ENCODE measurements around the gene PEPD.

PEPD gene

DNA sequence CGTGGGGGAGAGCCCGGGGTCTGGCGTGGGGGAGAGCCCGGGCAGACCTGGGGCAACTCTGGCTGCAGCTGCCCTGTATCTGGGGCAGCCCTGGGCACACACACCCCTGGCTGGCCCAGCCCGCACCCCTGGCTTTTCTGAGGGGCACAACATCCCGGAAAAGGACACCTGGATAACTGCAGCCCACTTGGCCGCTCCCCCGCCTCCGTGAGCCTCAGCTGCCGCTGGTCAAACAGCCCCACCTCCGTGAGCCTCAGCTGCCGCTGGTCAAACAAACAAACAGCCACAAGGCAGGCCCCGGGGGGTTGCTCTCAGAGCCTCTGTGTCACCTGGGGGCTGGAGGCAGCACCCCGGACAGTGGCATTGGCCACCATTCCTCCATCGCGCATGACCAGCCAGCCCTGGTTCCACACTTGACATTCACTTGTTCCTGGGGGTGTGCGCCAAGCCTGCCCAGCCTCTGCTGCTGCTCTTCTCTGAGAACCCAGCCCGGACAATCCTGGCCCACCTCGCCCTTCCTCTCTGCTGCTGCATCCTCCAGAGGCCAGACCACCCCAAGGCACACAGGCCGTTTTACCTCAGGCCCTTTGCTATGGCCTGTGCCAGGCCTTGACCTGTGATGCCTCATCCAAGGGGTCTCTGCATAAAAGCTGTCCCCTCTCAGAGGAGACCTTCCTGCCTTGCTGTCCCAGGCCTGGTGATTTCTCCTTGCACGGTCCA lies 128.1 kb downstream of the PEPD start:
- no peak for DNase-seq

DNA sequence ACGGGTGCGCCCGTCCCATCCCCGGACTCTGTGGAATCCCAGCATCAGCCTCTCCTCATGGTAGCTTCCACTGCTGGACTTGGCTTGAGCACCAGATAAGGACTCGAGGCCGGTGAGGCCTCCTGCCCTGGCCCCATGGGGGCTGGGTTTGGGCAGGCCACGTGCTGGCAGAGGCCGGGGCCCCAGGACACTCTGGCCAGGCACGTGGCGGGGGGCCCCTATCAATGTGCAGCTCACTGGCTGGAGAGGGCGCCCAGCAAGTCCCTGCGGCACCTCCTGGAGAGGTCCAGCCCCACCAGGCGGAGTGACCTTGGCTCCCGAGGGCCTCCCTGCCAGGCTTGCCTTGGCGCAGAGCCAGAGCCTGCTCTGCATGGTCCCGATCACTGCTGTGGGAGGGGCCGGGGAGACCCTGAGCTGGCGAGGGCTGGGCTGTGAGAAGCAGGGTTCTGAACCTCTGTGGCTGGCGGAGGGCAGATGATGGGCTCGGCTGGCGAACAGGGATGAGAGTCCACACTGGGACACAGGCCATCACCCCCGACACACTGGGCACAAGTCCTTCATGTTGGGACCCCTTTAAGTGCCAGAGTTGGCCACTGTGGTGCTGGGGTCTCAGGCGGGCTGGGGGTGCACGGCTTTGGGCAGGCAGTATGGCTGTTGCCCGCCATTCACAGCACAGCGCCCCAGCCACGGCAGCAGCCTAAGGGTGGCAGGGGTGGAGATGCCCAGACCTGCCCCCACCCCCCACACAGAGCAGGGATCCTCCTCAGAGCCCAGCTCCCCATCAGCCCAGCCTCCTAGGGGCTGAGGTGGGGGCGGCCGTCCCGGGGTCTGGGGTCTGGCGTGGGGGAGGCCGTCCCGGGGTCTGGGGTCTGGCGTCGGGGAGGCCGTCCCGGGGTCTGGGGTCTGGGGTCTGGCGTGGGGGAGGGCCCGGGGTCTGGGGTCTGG lies 129.0 kb downstream of the PEPD start:
- DNase-seq, result no peak

GRCh38 chr19:33391631-33392249 lies 129.9 kb downstream of the PEPD start:
- no peak for DNase-seq

DNA sequence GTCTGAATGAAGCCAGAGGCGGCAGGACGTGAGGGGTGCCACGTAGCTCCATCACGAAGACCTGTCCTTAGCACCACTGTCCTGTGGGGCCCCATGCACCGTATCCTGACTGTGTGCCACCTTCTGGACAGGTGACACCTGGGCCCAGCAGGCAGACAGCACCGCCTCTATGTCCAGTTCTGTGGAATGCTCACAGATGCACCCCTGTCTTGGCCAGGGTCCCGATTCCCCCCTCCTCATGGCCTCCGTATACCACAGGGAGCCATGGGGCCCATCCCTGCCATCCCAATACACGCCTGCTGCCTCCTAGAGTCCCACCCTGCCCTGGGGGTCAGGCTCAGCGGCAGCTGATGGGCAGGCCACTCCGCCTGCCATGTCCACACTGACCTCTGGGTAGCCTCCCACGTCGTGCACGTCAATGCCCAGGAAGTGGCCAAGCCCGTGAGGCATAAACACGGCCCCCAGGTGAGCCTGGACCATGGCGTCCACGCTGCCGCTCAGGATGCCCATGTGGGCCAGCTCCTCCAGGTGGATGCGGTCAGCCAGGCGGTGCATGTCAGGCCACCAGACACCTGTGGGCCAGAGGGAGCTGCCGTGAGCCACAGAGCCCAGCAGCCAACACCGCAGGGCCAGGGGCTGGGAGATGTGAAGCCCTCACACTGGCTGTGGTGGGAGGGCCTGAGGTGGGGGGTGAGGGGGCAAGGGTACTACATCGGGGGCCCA lies 130.5 kb downstream of the PEPD start:
- DNase-seq, result no peak

- no peak for DNase-seq
These were observed 131.3 kb downstream of the PEPD start for GRCh38 chr19:33390101-33390907.

DNA sequence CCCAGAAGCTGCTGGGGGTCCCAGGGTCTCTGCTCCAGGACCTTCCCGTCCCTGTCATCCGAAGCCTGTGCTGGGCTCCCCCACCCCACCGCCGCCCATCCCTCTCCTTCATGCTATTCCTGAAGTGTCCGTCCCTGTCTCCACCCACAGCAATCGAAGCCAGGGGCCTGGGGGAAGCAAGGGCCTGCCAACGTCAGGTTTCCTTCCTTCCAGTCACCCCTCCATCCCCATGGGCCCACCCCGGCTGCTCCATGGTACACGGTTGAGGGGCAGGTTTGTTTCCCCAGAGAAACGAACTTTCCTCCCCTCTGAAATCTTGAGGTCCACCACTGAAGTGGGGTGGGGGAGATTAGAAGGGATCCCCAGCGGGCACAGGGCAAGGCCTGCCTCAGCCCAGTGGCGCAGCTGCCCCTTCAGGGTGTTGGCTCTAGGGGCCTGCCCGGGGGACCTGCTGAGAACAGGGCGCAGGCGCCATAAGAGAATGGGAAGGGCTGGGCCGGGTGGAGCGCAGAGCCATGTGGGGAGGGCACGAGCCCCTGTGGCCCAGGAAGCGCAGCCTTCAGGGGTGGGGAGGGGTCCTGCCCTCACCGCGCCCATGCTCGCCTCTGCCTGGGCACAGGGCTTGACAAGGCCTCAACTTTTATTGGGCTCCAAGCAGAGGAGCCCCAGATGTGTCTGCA lies 132.0 kb downstream of the PEPD start:
- no peak for DNase-seq

DNA sequence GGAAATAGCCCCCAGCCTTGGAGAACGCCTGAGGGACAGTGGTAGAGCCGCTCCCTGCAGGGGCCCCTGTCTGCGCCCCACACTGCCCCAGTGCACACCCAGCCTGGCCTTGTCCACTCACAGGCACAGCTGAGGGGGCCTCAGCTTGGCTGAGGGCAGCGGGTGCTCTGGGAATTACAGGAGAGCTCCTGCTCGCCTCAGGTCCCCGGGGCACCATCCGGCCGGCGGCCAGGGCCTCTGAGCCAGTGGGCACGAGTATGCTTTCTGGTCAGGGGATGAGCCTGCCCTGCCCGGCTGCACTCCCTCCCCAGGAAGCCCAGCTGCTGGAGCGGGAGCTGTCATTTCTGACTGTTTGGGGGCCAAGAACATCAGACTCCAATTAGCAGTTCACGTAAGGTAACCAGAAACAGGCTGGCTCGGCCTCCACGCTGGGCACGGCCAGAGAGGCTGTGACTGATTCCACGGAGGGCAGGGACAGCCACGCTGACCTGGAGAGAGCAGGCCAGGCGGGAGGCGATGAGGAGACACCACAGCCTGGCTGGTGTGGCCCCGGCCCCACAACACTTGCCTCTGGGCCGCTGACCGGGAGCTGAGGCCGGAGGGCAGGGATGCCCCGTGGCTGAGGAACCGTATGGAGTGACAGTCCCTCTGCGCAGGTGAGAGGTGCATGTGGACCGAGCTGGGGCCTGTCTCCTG lies 132.7 kb downstream of the PEPD start:
- no peak for DNase-seq

- no peak for DNase-seq
These were observed 133.3 kb downstream of the PEPD start for GRCh38 chr19:33388231-33388724.

DNA sequence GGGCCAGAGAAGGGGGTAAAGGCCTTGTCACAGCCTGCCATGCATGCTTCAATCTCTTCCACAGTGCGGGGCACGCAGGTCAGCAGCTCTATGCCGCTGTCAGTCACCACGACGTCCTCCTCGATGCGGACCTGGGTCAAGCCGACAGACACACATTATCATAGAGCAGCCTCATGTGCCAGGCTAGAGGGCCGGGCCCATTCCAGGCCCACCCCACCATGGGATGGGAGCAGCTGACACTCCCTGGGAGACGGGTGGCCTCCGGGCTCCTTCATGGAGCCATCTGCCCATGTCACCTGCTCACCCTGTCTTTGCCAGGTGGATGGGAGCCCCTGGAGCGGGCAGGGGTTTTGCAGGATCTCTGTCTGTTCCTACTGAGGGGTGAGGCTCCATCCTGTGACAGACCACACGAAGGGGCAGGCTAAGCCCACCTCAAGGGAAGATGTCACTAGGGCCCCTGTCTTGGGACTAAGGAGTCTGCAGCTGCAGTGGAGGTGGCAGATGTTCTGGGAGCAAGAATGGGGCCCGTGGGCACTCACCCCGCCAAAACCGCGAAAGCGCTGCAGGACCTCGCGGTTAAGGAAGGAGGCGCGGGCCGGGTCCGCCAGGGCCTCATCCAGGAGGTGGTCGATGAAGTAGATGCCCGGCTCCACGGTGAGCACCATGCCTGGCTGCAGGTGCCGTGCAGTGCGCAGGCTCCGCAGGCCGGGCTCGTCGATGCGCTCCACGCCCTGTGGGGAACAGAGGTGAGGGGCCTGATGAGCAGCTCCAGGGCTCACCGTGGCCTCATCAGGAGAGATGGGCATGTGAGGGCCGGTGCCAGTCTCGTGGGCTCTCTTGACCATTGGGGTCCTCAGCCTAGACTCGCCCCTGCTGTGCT lies 134.0 kb downstream of the PEPD start:
- no peak for DNase-seq

DNA sequence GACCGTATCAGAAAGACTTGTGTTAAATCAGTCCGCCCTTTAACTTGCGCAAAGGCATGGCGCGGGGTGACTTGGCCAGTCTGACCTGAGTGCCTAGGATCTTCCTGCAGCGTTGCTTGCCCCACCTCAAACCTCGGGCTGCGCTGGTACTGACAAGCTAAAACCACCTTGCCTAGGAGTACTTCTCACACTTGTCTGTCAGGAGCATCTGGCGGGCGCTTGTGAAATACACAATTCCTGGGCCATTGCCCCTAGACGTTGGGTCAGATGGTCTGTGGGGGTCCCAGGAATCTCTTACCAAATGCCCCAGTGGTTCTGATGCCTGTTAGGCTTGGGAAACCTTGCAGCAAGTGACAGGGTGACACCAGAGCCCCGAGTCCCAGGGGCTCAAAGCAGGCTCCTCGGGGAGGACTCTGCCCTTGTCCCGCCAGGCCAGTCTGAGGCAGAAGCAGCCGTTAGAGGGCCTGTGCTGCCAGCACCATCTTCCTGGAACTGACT lies 135.2 kb downstream of the PEPD start:
- DNase-seq, result no peak

DNA sequence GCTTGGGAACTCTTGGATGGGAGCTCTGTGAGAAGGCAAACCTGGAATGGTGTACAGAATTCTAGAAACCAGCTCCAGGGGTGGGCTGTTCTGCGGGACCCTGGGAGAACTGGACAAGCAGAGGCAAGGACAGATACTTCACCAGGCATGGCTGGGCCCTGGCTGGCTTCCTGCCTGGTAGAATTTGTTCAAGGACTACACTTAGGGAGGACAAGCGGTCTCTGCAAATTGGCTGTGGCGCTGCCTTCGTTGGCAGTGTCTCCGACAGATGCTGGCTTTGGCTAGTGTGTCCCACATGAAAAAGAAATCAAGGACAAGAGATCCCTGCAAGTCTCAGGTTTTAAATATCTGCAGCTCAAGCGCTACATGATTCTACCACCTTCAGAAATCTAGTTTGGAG lies 135.6 kb downstream of the PEPD start:
- no peak for DNase-seq

DNA sequence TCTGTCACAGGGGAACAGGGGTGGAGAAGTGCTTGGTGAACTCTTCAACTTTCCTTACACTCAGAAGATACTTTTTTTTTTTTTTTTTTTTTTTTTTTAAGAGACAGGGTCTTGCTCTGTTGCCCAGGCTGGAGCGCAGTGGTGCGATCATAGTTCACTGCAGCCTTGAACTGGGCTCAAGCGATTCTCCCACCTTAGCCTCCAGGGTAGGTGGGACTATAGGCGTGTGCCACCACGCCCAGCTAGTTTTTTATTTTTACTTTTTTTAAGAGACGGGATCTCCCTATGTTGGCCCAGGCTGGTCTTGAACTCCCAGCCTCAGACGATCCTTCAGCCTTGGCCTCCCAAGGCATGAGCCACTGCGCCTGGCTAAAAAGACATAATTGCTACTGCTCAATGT lies 136.6 kb downstream of the PEPD start:
- DNase-seq, result no peak

GRCh38 chr19:33383720-33384292 lies 137.8 kb downstream of the PEPD start:
- no peak for DNase-seq

GRCh38 chr19:33382982-33383381 lies 138.6 kb downstream of the PEPD start:
- no peak for DNase-seq

- no peak for DNase-seq
These were observed 139.6 kb downstream of the PEPD start for GRCh38 chr19:33382006-33382405.

- DNase-seq, result no peak
These were observed 140.5 kb downstream of the PEPD start for GRCh38 chr19:33381101-33381500.

- DNase-seq, result no peak
These were observed 142.3 kb downstream of the PEPD start for GRCh38 chr19:33379151-33379829.
